MM.1S (cell line): ENCODE measurements around the gene ADCY10.

Experiments
- CTCF ChIP-seq: fragments of 300-600 bp; sonication (generic); IDR thresholded peaks from 2 replicates; pipeline ENCODE4 v1.5.1; 2016; ENCODE audit warnings: antibody characterized with exemption, low read length, mixed read lengths
- EZH2phosphoT487 ChIP-seq: fragments of 300-600 bp; sonication (generic); IDR thresholded peaks from 2 replicates; pipeline ENCODE4 v1.6.1; 2018; ENCODE audit warnings: antibody characterized with exemption, low read length

- no peak for TF ChIP-seq CTCF
- no peak for TF ChIP-seq EZH2phosphoT487
Observed at GRCh38 chr1:167911413-167911812, 2.5 kb downstream of the ADCY10 start.
